Measurements from ENCODE around the gene CLCNKB. TPM values are rescaled to one million over a fixed set of nuclear protein-coding genes. Genes with fewer than 3 reads are reported as not detected.

CLCNKB gene
- total and polyA plus RNA-seq, 11 donors: 0.50 to 2.7 (median 1.5) TPM

DNA sequence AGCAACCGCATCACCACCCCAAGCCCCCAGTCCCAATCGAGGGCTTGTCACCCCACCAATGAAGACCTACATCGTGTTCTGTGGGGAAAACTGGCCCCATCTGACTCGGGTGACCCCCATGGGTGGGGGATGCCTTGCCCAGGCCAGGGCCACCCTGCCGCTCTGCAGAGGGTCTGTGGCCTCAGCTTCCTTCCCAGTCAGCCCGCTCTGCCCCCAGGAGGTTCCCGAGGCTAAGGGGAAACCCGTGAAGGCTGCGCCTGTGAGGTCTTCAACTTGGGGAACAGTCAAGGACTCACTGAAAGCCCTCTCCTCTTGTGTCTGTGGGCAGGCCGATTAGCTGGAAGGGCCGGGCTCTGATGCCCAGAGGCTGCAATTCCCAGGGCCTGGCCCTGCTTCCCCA is 37.6 kb upstream of the CLCNKB start:
- H3K4me3 ChIP-seq: no peak overlapping the region
- intact Hi-C loops (cut with DNase I): loop anchor here in 2 of 10 donors (1.0 to 5.0 kb wide), 2 partner anchors 49 to 51 kb away; no protein-coding TSS in a partner anchor
- no peaks in the 10 kb centered on the region for H3K27me3 ChIP-seq
- no peak overlapping the region for H3K27ac ChIP-seq
- H3K4me1 ChIP-seq: peaks cover 0 to 5% (median 0%) of the 10 kb centered on the region in 12 donors
- no peaks in the 10 kb centered on the region for H3K9me3 ChIP-seq
- no peak for DNase-seq
- 85 to 100% (median 94%) methylated on average over 1 to 11 of the region's 11 CpGs for WGBS, 4 donors
- no peak for ATAC-seq
- TF ChIP-seq POLR2A (IDR thresholded peaks at IDR 0.05): no peak
- TF ChIP-seq, protein P1, sequence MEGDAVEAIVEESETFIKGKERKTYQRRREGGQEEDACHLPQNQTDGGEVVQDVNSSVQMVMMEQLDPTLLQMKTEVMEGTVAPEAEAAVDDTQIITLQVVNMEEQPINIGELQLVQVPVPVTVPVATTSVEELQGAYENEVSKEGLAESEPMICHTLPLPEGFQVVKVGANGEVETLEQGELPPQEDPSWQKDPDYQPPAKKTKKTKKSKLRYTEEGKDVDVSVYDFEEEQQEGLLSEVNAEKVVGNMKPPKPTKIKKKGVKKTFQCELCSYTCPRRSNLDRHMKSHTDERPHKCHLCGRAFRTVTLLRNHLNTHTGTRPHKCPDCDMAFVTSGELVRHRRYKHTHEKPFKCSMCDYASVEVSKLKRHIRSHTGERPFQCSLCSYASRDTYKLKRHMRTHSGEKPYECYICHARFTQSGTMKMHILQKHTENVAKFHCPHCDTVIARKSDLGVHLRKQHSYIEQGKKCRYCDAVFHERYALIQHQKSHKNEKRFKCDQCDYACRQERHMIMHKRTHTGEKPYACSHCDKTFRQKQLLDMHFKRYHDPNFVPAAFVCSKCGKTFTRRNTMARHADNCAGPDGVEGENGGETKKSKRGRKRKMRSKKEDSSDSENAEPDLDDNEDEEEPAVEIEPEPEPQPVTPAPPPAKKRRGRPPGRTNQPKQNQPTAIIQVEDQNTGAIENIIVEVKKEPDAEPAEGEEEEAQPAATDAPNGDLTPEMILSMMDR (IDR thresholded peaks at IDR 0.05): no peak
- no peaks in the 10 kb centered on the region for H3K36me3 ChIP-seq

DNA sequence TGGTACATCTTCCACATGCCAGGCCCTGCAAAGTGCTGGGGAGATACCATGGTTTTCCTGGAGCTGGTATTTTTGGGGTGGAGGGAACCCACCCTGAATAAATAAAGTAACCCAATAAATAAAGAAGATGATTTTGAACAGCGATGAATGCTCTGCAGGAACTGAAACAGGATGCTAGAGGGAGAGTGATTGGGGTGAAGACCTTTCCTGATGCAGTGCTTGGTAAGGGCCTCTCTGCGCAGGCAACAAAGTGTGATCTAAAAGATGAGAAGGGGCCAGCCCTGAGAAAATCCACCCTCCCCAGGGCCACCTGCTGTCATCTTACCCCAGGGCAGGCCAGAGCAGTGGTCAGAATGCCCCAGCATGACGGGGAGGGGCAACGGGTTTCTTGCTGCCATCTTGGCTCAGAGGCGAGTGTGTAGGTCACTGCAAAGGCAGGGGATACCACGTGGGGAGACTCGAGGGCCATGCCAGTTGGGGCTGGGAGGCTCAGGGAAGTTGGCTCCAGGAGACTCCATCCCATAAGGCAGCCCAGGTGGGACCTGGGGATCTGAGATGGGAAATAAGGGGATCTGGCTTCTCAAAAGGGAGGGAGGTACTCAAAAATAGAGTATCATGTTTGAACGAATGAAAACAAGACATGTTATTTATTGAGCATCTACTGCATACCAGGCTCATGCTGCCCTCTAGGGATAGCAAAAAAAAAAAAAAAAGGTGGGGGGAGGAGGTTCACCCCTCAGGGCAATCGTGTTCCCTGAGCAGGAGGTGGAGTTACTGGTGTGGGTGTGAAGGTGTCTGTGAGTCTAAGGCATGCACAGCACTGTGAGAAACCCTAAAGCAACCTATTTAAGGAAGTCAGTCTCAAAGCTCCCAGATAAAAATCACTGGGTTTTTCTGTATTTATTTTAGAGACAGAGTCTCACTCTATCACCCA is 36.8 kb upstream of the CLCNKB start:
- no peaks in the 10 kb centered on the region for H3K27me3 ChIP-seq
- ATAC-seq (no peak), DNase-seq (no peak)
- peaks cover 0 to 5% (median 0%) of the 10 kb centered on the region in 12 donors for H3K4me1 ChIP-seq
- WGBS, 4 donors: 63 to 73% (median 66%) methylated on average over 9 of the region's 9 CpGs
- H3K36me3 ChIP-seq: no peaks in the 10 kb centered on the region
- H3K27ac ChIP-seq: no peak overlapping the region
- intact Hi-C loops (cut with DNase I): loop anchor here in 2 of 10 donors (1.0 to 5.0 kb wide), 2 partner anchors 48 to 50 kb away; no protein-coding TSS in a partner anchor
- no peak overlapping the region for H3K4me3 ChIP-seq
- TF ChIP-seq POLR2A (IDR thresholded peaks at IDR 0.05): no peak
- TF ChIP-seq, protein P1 (IDR thresholded peaks at IDR 0.05): peak in 1 of 12 donors; percentile 5
- H3K9me3 ChIP-seq: no peaks in the 10 kb centered on the region

DNA sequence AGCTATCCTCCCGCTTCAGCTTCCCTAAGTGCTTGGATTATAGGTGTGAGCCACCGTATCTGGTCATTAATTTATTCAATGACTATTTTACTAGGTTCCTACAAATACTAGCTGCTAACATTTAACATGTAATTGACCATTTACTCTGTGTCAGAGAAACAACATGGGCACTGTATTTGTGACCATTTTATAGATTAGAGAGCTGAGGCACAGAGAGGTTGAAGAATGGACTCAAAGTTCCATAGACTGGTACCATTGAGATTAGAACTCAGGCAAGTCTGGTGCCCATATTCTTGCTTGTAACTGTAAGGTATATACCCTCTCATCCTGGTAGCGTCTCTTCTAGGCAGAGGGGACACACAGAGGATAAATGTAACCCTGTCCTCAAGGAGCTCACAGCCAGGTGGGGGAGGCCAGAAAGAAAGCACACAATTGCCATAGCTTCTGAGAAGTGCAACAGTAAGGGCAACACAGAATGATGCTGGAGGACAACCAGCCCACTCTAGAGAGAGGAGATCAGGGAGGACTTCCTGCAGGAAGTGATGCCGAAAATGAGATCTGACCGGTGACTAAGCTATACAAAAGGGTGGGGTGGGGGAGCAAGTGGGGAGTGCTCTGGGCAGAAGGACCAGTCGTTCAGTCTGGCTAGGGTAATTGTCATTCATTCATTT is 35.8 kb upstream of the CLCNKB start:
- Histone ChIP-seq H3K4me3 (no peak overlapping the region), H3K27me3 (no peaks in the 10 kb centered on the region), H3K27ac (no peak overlapping the region), H3K36me3 (no peaks in the 10 kb centered on the region), H3K9me3 (no peaks in the 10 kb centered on the region), H3K4me1 (peaks cover 0 to 13% (median 5%) of the 10 kb centered on the region in 12 donors)
- WGBS, 4 donors: 75 to 85% (median 83%) methylated on average over 6 of the region's 6 CpGs
- no peak for TF ChIP-seq POLR2A (IDR thresholded peaks at IDR 0.05)
- TF ChIP-seq, protein P1 (IDR thresholded peaks at IDR 0.05): no peak
- ATAC-seq (no peak), DNase-seq (no peak)
- intact Hi-C loops (cut with DNase I): loop anchor here in 6 of 10 donors (2.0 to 5.0 kb wide), 3 partner anchors 25 to 49 kb away; no protein-coding TSS in a partner anchor

DNA sequence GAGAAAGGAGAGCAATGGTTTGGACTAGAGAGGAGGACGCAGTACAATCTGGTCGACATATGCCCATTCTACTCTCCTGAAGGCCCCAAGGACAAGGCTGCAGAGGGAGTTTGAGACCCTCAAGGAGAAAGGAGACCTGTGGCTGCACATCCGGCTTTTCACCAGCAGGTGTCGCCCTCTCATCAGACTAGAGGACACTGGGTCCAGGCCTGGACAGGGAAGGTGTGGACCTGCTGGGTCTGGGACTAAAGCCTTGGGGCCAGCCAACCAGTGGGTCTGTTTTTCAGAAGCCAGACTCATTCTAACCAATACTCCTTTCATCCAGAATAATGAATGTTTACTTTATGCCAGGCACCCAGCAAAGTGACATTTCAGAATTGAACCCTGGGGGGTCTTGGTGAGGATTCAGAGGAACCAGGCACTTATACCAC is 34.5 kb upstream of the CLCNKB start:
- no peak overlapping the region for H3K27ac ChIP-seq
- no peaks in the 10 kb centered on the region for H3K9me3 ChIP-seq
- intact Hi-C loops (cut with DNase I): loop anchor here (1.0 to 5.0 kb wide), 7 partner anchors 23 to 48 kb away; no protein-coding TSS in a partner anchor
- DNase-seq (peak; percentile 76 to 88 (median 79)), ATAC-seq (peak in 2 of 4 donors; percentile 3 to 19)
- no peak overlapping the region for H3K4me3 ChIP-seq
- peaks cover 0 to 22% (median 15%) of the 10 kb centered on the region in 12 donors for H3K4me1 ChIP-seq
- H3K27me3 ChIP-seq: peaks cover 0 to 5% (median 0%) of the 10 kb centered on the region in 9 donors
- TF ChIP-seq, protein P1 (IDR thresholded peaks at IDR 0.05): peak; percentile 94 to 99 (median 97)
- no peak for TF ChIP-seq POLR2A (IDR thresholded peaks at IDR 0.05)
- H3K36me3 ChIP-seq: no peaks in the 10 kb centered on the region
- 0 to 3% (median 1%) methylated on average over 4 of the region's 4 CpGs for WGBS, 4 donors
